Ascending aorta (tissue), 2 donors: ENCODE results near the gene ATP5F1D. TPM values are rescaled to one million over a fixed set of nuclear protein-coding genes. Genes with fewer than 3 reads are reported as not detected.
"Not testable (repeated sequence)": the region's sequence is repeated elsewhere in the genome, so short reads cannot be mapped to it uniquely, and the experiment has no call there.

Experiments used
- DNase-seq, 2 donors: peaks; one replicate each; pipeline ENCODE4 v3.0.0-alpha.2; 2019; ENCODE audit warnings: low spot score in 2 of 2
- H3K27ac ChIP-seq, 2 donors: fragments of 200-600 bp; sonication (generic); one replicate each; pipeline ENCODE4 v1.5.1; 2016 to 2017; ENCODE audit warnings: mild to moderate bottlenecking in 1 of 2
- H3K27me3 ChIP-seq: fragments of 200-600 bp; sonication (generic); one replicate; pipeline ENCODE4 v1.5.1; 2017
- H3K36me3 ChIP-seq, 2 donors: fragments of 200-600 bp; sonication (generic); one replicate each; pipeline ENCODE4 v1.5.1; 2016
- H3K4me1 ChIP-seq, 2 donors: fragments of 200-600 bp; sonication (generic); one replicate each; pipeline ENCODE4 v1.5.1; 2016 to 2017; ENCODE audit warnings: mild to moderate bottlenecking in 1 of 2
- H3K4me3 ChIP-seq, 2 donors: fragments of 200-600 bp; sonication (generic); one replicate each; pipeline ENCODE4 v1.5.1; 2016 to 2017; ENCODE audit warnings: mild to moderate bottlenecking in 1 of 2
- H3K9me3 ChIP-seq, 2 donors: fragments of 200-600 bp; sonication (generic); one replicate each; pipeline ENCODE4 v1.5.1; 2016
- CTCF ChIP-seq, 3 experiments: fragments of 200-600 bp in 2 of 3; fragments of 450-650 bp in 1 of 3; sonication (generic) in 2 of 3; IDR thresholded peaks; one replicate each; pipeline ENCODE4 v1.5.1; 2016 to 2019; ENCODE audit warnings: antibody characterized with exemption in 3 of 3, mild to moderate bottlenecking in 1 of 3, moderate library complexity in 1 of 3
- intact Hi-C: fragments of 100-400 bp; cut with DNase I; formaldehyde crosslinking; loops from one replicate; pipeline ENCODE4 v1.15.1; 2023
- total RNA-seq: library from RNA; depleted of rRNA; stranded (reverse); fragments of >200 nt; gene quantifications from one replicate; pipeline ENCODE4 v1.1.0, GENCODE V29; 2016

The ATP5F1D gene
- total RNA-seq, 1 donor from 2014 or later, result 232 TPM

GRCh38 chr19:1240925-1241324 lies 626 bp upstream of the ATP5F1D start:
- Histone ChIP-seq H3K4me1 (peaks cover 37 to 54% of the 10 kb centered on the region in 2 donors), H3K36me3 (no peaks in the 10 kb centered on the region), H3K4me3 (peak overlapping the region; percentile 72 to 93), H3K27me3 (no peaks in the 10 kb centered on the region), H3K9me3 (no peaks in the 10 kb centered on the region), H3K27ac (peak overlapping the region; percentile 85 to 92)
- TF ChIP-seq CTCF (IDR thresholded peaks at IDR 0.05), result no peak
- intact Hi-C loops, result loop anchor here (1.0 to 10.0 kb wide), 5 partner anchors 20 to 316 kb away; partner anchors contain the start of genes ARID3A, CNN2 and GPX4
- DNase-seq, result no peak

GRCh38 chr19:1243768-1244692 lies 2.5 kb downstream of the ATP5F1D start:
- H3K36me3 ChIP-seq, result no peaks in the 10 kb centered on the region
- intact Hi-C loops, result loop anchor here (1.0 to 10.0 kb wide), 3 partner anchors 23 to 319 kb away; partner anchors contain the start of genes ARID3A and CNN2
- peak; percentile 90 to 99 (median 98) for TF ChIP-seq CTCF (IDR thresholded peaks at IDR 0.05)
- H3K9me3 ChIP-seq, result no peaks in the 10 kb centered on the region
- no peaks in the 10 kb centered on the region for H3K27me3 ChIP-seq
- H3K27ac ChIP-seq, result peak overlapping the region; percentile 85 to 92
- peak overlapping the region; percentile 14 to 49 for H3K4me3 ChIP-seq
- H3K4me1 ChIP-seq, result peaks cover 39 to 67% of the 10 kb centered on the region in 2 donors
- DNase-seq, result peak in 1 of 2 donors; percentile 94

- intact Hi-C loops, result loop anchor here (1.0 to 10.0 kb wide), 3 partner anchors 22 to 320 kb away; partner anchors contain the start of genes ARID3A and CNN2
- DNase-seq, result no peak
- H3K4me3 ChIP-seq, result peak overlapping the region; percentile 14 to 49
- peaks cover 39 to 64% of the 10 kb centered on the region in 2 donors for H3K4me1 ChIP-seq
- peak overlapping the region; percentile 85 to 92 for H3K27ac ChIP-seq
- no peaks in the 10 kb centered on the region for H3K9me3 ChIP-seq
- TF ChIP-seq CTCF (IDR thresholded peaks at IDR 0.05), result no peak
- peaks cover 0 to 1% of the 10 kb centered on the region in 2 donors for H3K36me3 ChIP-seq
- H3K27me3 ChIP-seq, result no peaks in the 10 kb centered on the region
These were observed 3.3 kb downstream of the ATP5F1D start for GRCh38 chr19:1244693-1245451.

DNA sequence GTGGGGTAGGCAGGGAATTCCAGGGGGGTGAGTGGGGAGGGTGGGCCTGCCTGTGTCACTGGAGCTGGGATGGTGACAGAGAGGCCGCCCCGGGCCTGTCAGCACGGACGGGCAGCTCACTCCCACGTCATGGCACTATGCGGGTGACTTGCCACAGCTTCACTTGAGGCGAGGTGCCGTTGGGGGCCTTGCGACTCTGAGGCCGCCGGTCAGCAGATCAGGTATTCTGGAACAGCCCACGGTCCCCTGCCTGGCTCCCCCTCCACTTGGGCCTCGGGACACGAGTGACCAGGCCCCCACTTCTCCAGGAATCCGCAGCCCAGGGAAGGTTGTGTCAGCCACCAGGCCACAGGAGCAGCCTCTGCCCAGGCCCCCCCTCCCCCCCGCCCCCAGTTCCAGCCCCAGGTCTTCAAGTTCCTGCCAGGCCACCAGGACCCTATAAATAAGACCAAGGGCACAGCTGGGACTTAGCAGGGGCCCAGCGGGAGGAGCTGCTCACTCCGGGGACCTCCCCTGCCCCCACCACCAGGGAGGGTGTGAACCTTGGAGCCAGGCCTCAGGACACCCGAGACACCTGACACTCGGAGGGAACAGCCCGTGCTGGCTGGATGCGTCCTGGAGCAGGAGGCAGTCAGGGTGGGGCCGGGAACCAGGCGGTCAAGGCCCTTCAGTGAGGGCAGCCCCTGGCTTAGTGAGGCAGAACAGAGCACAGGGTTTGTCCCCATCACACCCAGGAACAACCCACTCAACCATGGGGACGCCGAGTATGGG lies 4.1 kb downstream of the ATP5F1D start:
- Histone ChIP-seq H3K36me3 (peaks cover 0 to 4% of the 10 kb centered on the region in 2 donors), H3K4me1 (peaks cover 38 to 61% of the 10 kb centered on the region in 2 donors), H3K4me3 (peak overlapping the region; percentile 14 to 49), H3K27me3 (no peaks in the 10 kb centered on the region), H3K27ac (peak overlapping the region; percentile 85 to 92), H3K9me3 (no peaks in the 10 kb centered on the region)
- DNase-seq, result peak in 1 of 2 donors; percentile 80
- intact Hi-C loops, result loop anchor here (10.0 kb wide), 1 partner anchor 321 kb away; the partner anchor contains the start of gene ARID3A
- TF ChIP-seq CTCF (IDR thresholded peaks at IDR 0.05), result no peak

- DNase-seq, H3K9me3 ChIP-seq, H3K4me3 ChIP-seq, H3K27me3 ChIP-seq: not testable (repeated sequence)
- Histone ChIP-seq H3K27ac (peak overlapping the region; percentile 85 to 92), H3K36me3 (peaks cover 1 to 10% of the 10 kb centered on the region in 2 donors), H3K4me1 (peaks cover 32 to 54% of the 10 kb centered on the region in 2 donors)
- intact Hi-C loops, result loop anchor here (10.0 kb wide), 1 partner anchor 322 kb away; the partner anchor contains the start of gene ARID3A
These were observed 4.9 kb downstream of the ATP5F1D start for GRCh38 chr19:1246265-1247087.
